GM04504 (cell line): Measurements from ENCODE around the gene LRRC3B.

ENCODE experiments used
- DNase-seq: peaks from one replicate; pipeline ENCODE4 v3.0.0-alpha.2; 2012; ENCODE audit warnings: low read depth

Gene LRRC3B

DNA sequence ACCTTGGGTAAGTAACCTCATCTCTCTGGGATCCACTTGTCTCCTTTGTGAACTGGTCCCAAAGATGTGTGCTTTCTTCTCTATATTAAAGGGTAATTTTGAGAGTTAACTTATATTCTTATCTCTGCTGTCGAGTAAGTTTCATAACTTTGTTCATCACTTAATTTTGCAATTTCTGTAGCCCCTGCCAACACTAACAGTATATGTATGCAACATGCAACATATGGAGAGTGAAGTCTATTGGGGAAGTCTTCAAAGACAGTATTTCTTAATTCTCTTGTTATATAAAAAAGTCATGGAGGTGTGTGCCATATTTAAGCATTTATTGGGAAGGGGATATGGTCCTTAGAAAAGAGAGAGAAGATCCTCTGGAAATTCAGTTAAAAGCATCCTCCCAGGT is 85.9 kb downstream of the LRRC3B start:
- no peak for DNase-seq

GRCh38 chr3:26712211-26713026 is 89.8 kb downstream of the LRRC3B start:
- no peak for DNase-seq

DNA sequence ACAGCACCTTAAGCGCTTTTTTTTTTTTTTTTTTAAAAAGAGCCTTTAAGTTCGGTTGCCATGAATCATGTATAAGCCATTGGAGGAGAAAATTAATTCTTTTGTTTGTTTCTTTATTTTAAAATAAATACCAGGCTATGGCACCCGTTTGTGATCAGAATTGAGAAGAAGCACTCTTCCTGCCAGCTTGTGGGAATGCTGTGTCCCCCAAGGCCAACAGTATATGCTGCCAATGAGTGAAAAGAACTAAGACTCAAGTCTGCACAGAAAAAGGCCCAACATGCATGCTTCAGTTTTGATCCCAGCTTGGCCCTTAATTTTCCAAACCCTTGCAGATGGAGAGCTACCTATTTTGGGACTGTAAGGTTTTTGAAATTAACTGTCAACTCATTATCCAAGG is 90.5 kb downstream of the LRRC3B start:
- DNase-seq, result no peak

DNA sequence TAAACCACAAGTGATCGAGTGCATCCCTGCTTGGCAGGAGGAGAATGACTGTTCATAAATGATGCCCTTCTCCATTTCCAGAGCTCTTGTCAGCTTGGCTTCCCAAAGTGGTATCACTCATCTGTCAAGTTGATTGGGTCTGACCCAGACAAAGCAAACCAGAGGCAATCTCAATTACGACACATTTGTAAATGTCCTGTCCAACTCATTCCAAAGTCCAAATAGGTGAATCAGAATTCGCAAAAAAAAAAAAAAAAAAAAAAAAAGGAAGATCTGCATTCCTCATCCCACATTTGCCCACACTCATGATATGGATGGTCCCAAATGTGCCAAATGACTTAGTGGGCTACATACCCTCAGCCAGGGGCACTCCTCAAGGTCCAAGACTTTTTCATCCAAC is 91.9 kb downstream of the LRRC3B start:
- DNase-seq, result no peak

DNA sequence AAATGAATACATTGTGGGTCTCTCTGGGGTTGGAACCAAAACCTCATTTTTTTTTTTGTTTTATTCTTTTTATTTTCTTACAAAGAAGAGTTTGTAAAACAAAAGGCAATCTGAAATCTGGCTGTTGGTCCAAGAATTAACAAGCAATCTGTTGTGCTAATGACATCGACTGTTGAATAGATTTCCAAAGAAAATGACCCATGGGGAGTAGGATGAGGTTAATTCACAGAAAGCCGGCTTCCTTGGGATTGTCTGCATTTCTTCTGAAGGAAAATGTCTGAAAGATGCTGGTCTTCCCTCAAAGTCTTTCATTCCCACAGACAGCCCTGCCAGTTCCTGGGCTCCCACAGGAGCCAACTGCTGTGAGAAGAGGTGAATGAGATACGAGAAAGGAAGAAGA is 92.9 kb downstream of the LRRC3B start:
- no peak for DNase-seq

GRCh38 chr3:26718315-26718714 is 95.7 kb downstream of the LRRC3B start:
- DNase-seq, result no peak

GRCh38 chr3:26719134-26719533 is 96.6 kb downstream of the LRRC3B start:
- DNase-seq, result no peak

- DNase-seq, result no peak
Measured at GRCh38 chr3:26721047-26721446, 98.5 kb downstream of the LRRC3B start.

DNA sequence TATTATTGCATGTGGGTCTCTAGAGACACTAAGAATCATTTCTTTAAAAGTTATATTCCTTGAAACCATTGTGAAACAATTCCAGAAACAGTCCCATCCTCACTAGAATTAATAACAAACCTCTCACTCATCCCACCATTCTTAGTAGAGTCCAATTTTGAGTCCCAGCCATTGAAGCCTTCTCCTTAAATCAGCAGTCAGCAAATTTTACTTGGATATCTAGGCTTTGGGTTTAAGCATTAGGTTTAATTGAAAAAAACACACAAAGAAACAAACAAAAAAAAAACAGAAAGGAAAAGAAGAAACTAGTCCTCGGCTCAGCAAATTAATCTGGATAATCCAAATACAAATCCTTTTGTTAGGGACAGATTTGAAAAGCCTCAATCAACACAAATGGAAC is 109.3 kb downstream of the LRRC3B start:
- no peak for DNase-seq

DNA sequence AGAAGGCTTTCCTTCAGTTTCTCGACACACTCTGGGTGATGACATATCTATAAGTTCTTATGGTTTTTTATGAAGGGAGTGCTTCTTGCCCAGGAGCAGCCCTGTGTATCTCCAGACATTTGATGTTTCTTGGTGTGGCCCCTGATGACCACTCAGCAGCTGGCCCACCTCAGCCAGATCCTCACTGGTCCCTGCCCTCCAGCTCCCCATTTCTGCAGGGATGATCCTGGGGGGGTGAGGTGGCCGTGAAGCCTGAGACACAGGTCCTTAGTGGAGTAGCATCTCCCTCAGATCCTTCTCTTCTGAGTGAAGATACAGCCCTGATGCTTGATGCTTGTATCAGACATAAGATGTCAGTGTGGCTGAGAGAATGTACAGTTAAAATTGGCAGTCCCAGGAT is 127.7 kb downstream of the LRRC3B start:
- no peak for DNase-seq

DNA sequence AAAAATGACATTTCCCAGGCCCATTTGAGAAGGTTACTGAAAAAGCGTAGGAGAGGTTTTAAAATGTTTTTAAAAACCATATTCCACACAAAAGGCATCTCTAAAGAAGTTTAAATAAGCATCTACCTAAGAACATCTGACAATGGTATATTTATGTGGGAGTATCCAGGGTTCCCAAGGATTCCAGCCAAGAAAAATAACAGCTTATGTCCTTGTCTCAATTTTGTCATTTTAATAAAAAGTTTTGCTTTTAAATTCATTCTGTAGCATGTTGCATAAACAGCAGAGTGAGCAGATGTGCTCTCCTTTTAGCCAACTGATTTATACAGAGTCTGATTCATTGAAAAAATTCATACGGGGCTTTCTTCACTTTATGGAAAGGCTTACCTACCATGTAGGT is 129.9 kb downstream of the LRRC3B start:
- DNase-seq, result no peak

GRCh38 chr3:26753095-26753494 is 130.5 kb downstream of the LRRC3B start:
- DNase-seq, result no peak

DNA sequence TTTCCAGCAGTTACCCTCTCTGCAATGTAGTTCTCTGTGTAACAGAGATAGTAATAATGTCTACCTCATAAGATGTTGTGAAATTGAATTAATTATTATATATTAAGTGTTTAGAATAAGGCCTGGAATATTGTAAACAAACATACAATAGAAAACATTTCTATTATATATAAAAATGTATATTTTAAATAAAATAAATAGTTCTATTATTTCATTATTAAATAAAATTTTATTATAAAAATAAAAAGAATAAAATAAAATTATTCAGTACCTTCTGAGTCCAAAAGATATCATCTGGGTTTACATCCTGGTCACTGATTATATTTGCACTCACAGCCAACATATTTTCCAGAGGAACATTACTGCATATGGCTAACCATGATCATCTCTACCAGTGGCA is 135.4 kb downstream of the LRRC3B start:
- DNase-seq, result no peak
